Activated T-helper 17 cell treated with anti-CD3 and anti-CD28 coated beads, Interleukin-2, amount 50 U/mL, for 72 hours (primary cell): ENCODE measurements around the gene MAP1LC3A. TPM values are rescaled to one million over a fixed set of nuclear protein-coding genes. Genes with fewer than 3 reads are reported as not detected.

ENCODE experiments used
- ATAC-seq: fragments of 150-1000 bp; cut with Tn5 transposase; replicated peaks from 2 replicates; pipeline ENCODE4 v1.10.0; 2021; ENCODE audit warnings: mild to moderate bottlenecking, moderate library complexity
- H3K27ac Mint-ChIP-seq: one replicate; pipeline ENCODE4 v1.8.0; 2022; ENCODE audit warnings: mixed read lengths
- H3K27me3 Mint-ChIP-seq: one replicate; pipeline ENCODE4 v1.8.0; 2022; ENCODE audit warnings: mixed read lengths
- H3K36me3 Mint-ChIP-seq: one replicate; pipeline ENCODE4 v1.8.0; 2022; ENCODE audit warnings: low read depth, mild to moderate bottlenecking, mixed read lengths
- H3K4me1 Mint-ChIP-seq: one replicate; pipeline ENCODE4 v1.8.0; 2022; ENCODE audit warnings: mixed read lengths
- H3K4me3 Mint-ChIP-seq: one replicate; pipeline ENCODE4 v1.8.0; 2022; ENCODE audit warnings: mild to moderate bottlenecking, mixed read lengths
- H3K9me3 Mint-ChIP-seq: one replicate; pipeline ENCODE4 v1.8.0; 2022; ENCODE audit warnings: mixed read lengths
- total RNA-seq, 2 donors: library from RNA; stranded (reverse); gene quantifications; one replicate each; pipeline ENCODE4 v1.2.3, GENCODE V29; 2022

Gene MAP1LC3A
- total RNA-seq, 2 donors from 2014 or later, result 4.5 to 4.6 TPM

GRCh38 chr20:34522969-34523871, 35.3 kb upstream of the MAP1LC3A start:
- H3K36me3 Mint-ChIP-seq, result peaks cover 67% of the 10 kb centered on the region
- no peaks in the 10 kb centered on the region for H3K27me3 Mint-ChIP-seq
- H3K4me3 Mint-ChIP-seq, result no peak overlapping the region
- no peak overlapping the region for H3K27ac Mint-ChIP-seq
- no peaks in the 10 kb centered on the region for H3K9me3 Mint-ChIP-seq
- H3K4me1 Mint-ChIP-seq, result peaks cover 13% of the 10 kb centered on the region
- peak; percentile 72 for ATAC-seq

- H3K27ac Mint-ChIP-seq, result no peak overlapping the region
- no peak overlapping the region for H3K4me3 Mint-ChIP-seq
- H3K36me3 Mint-ChIP-seq, result peaks cover 73% of the 10 kb centered on the region
- H3K4me1 Mint-ChIP-seq, result peaks cover 9% of the 10 kb centered on the region
- no peaks in the 10 kb centered on the region for H3K9me3 Mint-ChIP-seq
- no peak for ATAC-seq
- no peaks in the 10 kb centered on the region for H3K27me3 Mint-ChIP-seq
Observed at GRCh38 chr20:34524426-34524825, 34.1 kb upstream of the MAP1LC3A start.

- Mint-ChIP-seq H3K4me3 (no peak overlapping the region), H3K27me3 (no peaks in the 10 kb centered on the region), H3K36me3 (peaks cover 73% of the 10 kb centered on the region), H3K27ac (peak overlapping the region; percentile 75), H3K4me1 (peaks cover 9% of the 10 kb centered on the region), H3K9me3 (no peaks in the 10 kb centered on the region)
- ATAC-seq, result no peak
Observed at GRCh38 chr20:34525342-34525708, 33.2 kb upstream of the MAP1LC3A start.

GRCh38 chr20:34525709-34526416, 32.7 kb upstream of the MAP1LC3A start:
- Mint-ChIP-seq H3K27ac (peak overlapping the region; percentile 75), H3K9me3 (no peaks in the 10 kb centered on the region), H3K27me3 (no peaks in the 10 kb centered on the region), H3K4me3 (no peak overlapping the region), H3K36me3 (peaks cover 78% of the 10 kb centered on the region), H3K4me1 (peaks cover 9% of the 10 kb centered on the region)
- no peak for ATAC-seq

GRCh38 chr20:34526466-34526865, 32.1 kb upstream of the MAP1LC3A start:
- ATAC-seq, result no peak
- Mint-ChIP-seq H3K27me3 (no peaks in the 10 kb centered on the region), H3K36me3 (peaks cover 77% of the 10 kb centered on the region), H3K4me1 (peaks cover 9% of the 10 kb centered on the region), H3K27ac (peak overlapping the region; percentile 75), H3K9me3 (no peaks in the 10 kb centered on the region), H3K4me3 (no peak overlapping the region)

GRCh38 chr20:34527016-34527415, 31.5 kb upstream of the MAP1LC3A start:
- H3K27ac Mint-ChIP-seq, result no peak overlapping the region
- peaks cover 75% of the 10 kb centered on the region for H3K36me3 Mint-ChIP-seq
- H3K9me3 Mint-ChIP-seq, result no peaks in the 10 kb centered on the region
- ATAC-seq, result no peak
- no peak overlapping the region for H3K4me3 Mint-ChIP-seq
- H3K4me1 Mint-ChIP-seq, result peaks cover 8% of the 10 kb centered on the region
- H3K27me3 Mint-ChIP-seq, result no peaks in the 10 kb centered on the region

GRCh38 chr20:34528921-34529297, 29.6 kb upstream of the MAP1LC3A start:
- H3K27me3 Mint-ChIP-seq, result no peaks in the 10 kb centered on the region
- H3K27ac Mint-ChIP-seq, result no peak overlapping the region
- no peaks in the 10 kb centered on the region for H3K9me3 Mint-ChIP-seq
- no peaks in the 10 kb centered on the region for H3K4me1 Mint-ChIP-seq
- ATAC-seq, result no peak
- no peak overlapping the region for H3K4me3 Mint-ChIP-seq
- peaks cover 75% of the 10 kb centered on the region for H3K36me3 Mint-ChIP-seq

- H3K9me3 Mint-ChIP-seq, result no peaks in the 10 kb centered on the region
- peaks cover 77% of the 10 kb centered on the region for H3K36me3 Mint-ChIP-seq
- ATAC-seq, result no peak
- no peak overlapping the region for H3K27ac Mint-ChIP-seq
- H3K4me3 Mint-ChIP-seq, result no peak overlapping the region
- H3K4me1 Mint-ChIP-seq, result no peaks in the 10 kb centered on the region
- no peaks in the 10 kb centered on the region for H3K27me3 Mint-ChIP-seq
Observed at GRCh38 chr20:34529742-34530141, 28.8 kb upstream of the MAP1LC3A start.

- H3K27me3 Mint-ChIP-seq, result no peaks in the 10 kb centered on the region
- no peaks in the 10 kb centered on the region for H3K4me1 Mint-ChIP-seq
- no peak overlapping the region for H3K4me3 Mint-ChIP-seq
- H3K36me3 Mint-ChIP-seq, result peaks cover 76% of the 10 kb centered on the region
- no peak for ATAC-seq
- H3K9me3 Mint-ChIP-seq, result no peaks in the 10 kb centered on the region
- H3K27ac Mint-ChIP-seq, result peak overlapping the region; percentile 77
Observed at GRCh38 chr20:34530342-34530741, 28.2 kb upstream of the MAP1LC3A start.

GRCh38 chr20:34531608-34532265, 26.8 kb upstream of the MAP1LC3A start:
- H3K27ac Mint-ChIP-seq, result peak overlapping the region; percentile 11
- H3K27me3 Mint-ChIP-seq, result no peaks in the 10 kb centered on the region
- no peaks in the 10 kb centered on the region for H3K4me1 Mint-ChIP-seq
- H3K36me3 Mint-ChIP-seq, result peaks cover 76% of the 10 kb centered on the region
- no peak overlapping the region for H3K4me3 Mint-ChIP-seq
- ATAC-seq, result no peak
- no peaks in the 10 kb centered on the region for H3K9me3 Mint-ChIP-seq

- no peaks in the 10 kb centered on the region for H3K27me3 Mint-ChIP-seq
Observed at GRCh38 chr20:34532320-34532719, 26.2 kb upstream of the MAP1LC3A start.

GRCh38 chr20:34532756-34533155, 25.8 kb upstream of the MAP1LC3A start:
- Mint-ChIP-seq H3K9me3 (no peaks in the 10 kb centered on the region), H3K4me1 (no peaks in the 10 kb centered on the region), H3K27me3 (no peaks in the 10 kb centered on the region), H3K27ac (no peak overlapping the region), H3K36me3 (peaks cover 74% of the 10 kb centered on the region), H3K4me3 (no peak overlapping the region)
- ATAC-seq, result no peak

More at GRCh38 chr20:34532320-34532719, 26.2 kb upstream of the MAP1LC3A start:
- no peaks in the 10 kb centered on the region for H3K4me1 Mint-ChIP-seq
- H3K36me3 Mint-ChIP-seq, result peaks cover 76% of the 10 kb centered on the region
- H3K27ac Mint-ChIP-seq, result no peak overlapping the region
- ATAC-seq, result no peak
- no peak overlapping the region for H3K4me3 Mint-ChIP-seq
- H3K9me3 Mint-ChIP-seq, result no peaks in the 10 kb centered on the region

- Mint-ChIP-seq H3K27ac (no peak overlapping the region), H3K27me3 (no peaks in the 10 kb centered on the region), H3K4me1 (no peaks in the 10 kb centered on the region), H3K36me3 (peaks cover 67% of the 10 kb centered on the region), H3K4me3 (no peak overlapping the region), H3K9me3 (no peaks in the 10 kb centered on the region)
- ATAC-seq, result no peak
Observed at GRCh38 chr20:34534391-34535165, 23.9 kb upstream of the MAP1LC3A start.

GRCh38 chr20:34535301-34535840, 23.1 kb upstream of the MAP1LC3A start:
- peaks cover 62% of the 10 kb centered on the region for H3K36me3 Mint-ChIP-seq
- H3K27ac Mint-ChIP-seq, result no peak overlapping the region
- H3K4me1 Mint-ChIP-seq, result no peaks in the 10 kb centered on the region
- H3K9me3 Mint-ChIP-seq, result no peaks in the 10 kb centered on the region
- no peaks in the 10 kb centered on the region for H3K27me3 Mint-ChIP-seq
- no peak overlapping the region for H3K4me3 Mint-ChIP-seq
- ATAC-seq, result no peak
